Mammary epithelial cell (primary cell): ENCODE data around the gene ELP2.
A peak's percentile ranks its signal among the peaks of the same experiment; 100 is the strongest.

Source experiments
- EZH2 ChIP-seq: IDR thresholded peaks from 2 replicates; pipeline ENCODE4 v1.6.1; 2012; ENCODE audit warnings: low read length, inconsistent platforms, borderline replicate concordance
- TF ChIP-seq, protein P1 (sequence below), 2 donors: IDR thresholded peaks in 1 of 2; conservative IDR thresholded peaks in 1 of 2; 2 replicates each; pipeline ENCODE4 v1.5.1; 2011 to 2012; ENCODE audit warnings: inconsistent platforms in 2 of 2, low read length in 2 of 2, mild to moderate bottlenecking in 2 of 2, control low read depth in 1 of 2, low read depth in 1 of 2; ENCODE audit not compliant: insufficient read depth in 1 of 2; ENCODE audit errors: extremely low read depth in 1 of 2

DNA sequence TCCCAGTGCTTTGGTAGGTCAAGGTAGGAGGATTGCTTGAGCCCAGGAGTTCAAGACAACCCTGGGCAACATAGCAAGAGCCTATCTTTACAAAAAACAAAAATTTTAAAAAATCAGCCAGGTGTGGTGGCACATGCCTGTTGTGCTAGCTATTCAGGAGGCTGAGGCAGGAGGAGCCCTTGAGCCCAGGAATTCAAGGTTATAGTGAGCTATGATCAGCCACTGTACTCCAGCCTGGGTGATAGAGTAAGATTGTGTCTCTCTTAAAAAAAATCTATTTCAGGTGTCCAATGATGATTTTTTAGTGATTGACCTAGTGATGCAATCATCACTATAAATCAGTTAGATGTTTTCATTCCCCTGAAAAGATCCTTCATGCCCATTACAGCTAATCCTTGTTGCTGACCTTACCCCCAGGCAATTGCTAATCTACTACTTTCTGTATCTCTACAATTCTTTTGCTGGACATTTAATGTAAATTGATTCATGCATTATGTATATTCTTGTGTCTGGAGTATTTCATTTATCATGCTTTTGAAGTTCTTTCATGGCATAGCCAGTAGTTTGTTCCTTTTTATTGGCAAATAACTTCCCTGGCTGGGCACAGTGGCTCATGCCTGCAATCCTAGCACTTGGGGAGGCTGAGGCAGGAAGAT is 67.9 kb downstream of the ELP2 start:
- TF ChIP-seq EZH2, result no peak
- TF ChIP-seq, protein P1, sequence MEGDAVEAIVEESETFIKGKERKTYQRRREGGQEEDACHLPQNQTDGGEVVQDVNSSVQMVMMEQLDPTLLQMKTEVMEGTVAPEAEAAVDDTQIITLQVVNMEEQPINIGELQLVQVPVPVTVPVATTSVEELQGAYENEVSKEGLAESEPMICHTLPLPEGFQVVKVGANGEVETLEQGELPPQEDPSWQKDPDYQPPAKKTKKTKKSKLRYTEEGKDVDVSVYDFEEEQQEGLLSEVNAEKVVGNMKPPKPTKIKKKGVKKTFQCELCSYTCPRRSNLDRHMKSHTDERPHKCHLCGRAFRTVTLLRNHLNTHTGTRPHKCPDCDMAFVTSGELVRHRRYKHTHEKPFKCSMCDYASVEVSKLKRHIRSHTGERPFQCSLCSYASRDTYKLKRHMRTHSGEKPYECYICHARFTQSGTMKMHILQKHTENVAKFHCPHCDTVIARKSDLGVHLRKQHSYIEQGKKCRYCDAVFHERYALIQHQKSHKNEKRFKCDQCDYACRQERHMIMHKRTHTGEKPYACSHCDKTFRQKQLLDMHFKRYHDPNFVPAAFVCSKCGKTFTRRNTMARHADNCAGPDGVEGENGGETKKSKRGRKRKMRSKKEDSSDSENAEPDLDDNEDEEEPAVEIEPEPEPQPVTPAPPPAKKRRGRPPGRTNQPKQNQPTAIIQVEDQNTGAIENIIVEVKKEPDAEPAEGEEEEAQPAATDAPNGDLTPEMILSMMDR (conservative IDR thresholded peaks at IDR 0.05 in 1 of 2, IDR thresholded peaks at IDR 0.05 in 1 of 2; ENCODE audit: extremely low read depth in 1 of 2, insufficient read depth in 1 of 2, low read depth in 1 of 2, low read length in 2 of 2), result peak in 1 of 2 donors; percentile 3
